A673 (cell line): Measurements from ENCODE around the gene ANKRD44. TPM values are rescaled to one million over a fixed set of nuclear protein-coding genes. Genes with fewer than 3 reads are reported as not detected.
"Not testable (repeated sequence)": the region's sequence is repeated elsewhere in the genome, so short reads cannot be mapped to it uniquely, and the experiment has no call there.

ENCODE experiments used
- BruUV-seq: library from RNA; stranded (reverse); fragments of 400-500 nt; replicated peaks from 2 replicates; lab custom pipeline; 2021; lab: Mats Ljungman, UMichigan
- CTCF ChIA-PET: fragments of 300-600 bp; sonication (Branson Sonifier 250); formaldehyde crosslinking; loops from one replicate; lab custom pipeline; 2022; ENCODE audit warnings: antibody characterized with exemption; lab: Charles Lee
- POLR2A ChIA-PET: fragments of 300-600 bp; sonication (Branson Sonifier 250); formaldehyde crosslinking; loops from one replicate; lab custom pipeline; 2022; ENCODE audit warnings: antibody characterized with exemption; ENCODE audit not compliant: low non-redundant PET; lab: Charles Lee
- DNase-seq: peaks from one replicate; pipeline ENCODE4 v3.0.0-alpha.2; 2015; ENCODE audit warnings: low spot score
- H3K27ac ChIP-seq: fragments of 200-600 bp; sonication (generic); 2 replicates; pipeline ENCODE4 v1.5.1; 2016; ENCODE audit warnings: mixed run types, low read depth, mild to moderate bottlenecking, mixed read lengths, antibody characterized with exemption, low read length; ENCODE audit not compliant: poor library complexity, severe bottlenecking
- H3K27me3 ChIP-seq: fragments of 200-600 bp; sonication (generic); replicated peaks from 2 replicates; pipeline ENCODE4 v1.6.1; 2017; ENCODE audit warnings: mixed run types, low read depth, mild to moderate bottlenecking, mixed read lengths, antibody characterized with exemption, low read length; ENCODE audit not compliant: insufficient read depth, poor library complexity
- H3K36me3 ChIP-seq: fragments of 200-600 bp; sonication (generic); 2 replicates; pipeline ENCODE4 v1.6.1; 2016; ENCODE audit warnings: mixed run types, mild to moderate bottlenecking, mixed read lengths, antibody characterized with exemption, low read length; ENCODE audit not compliant: insufficient read depth, poor library complexity, severe bottlenecking
- H3K4me1 ChIP-seq: fragments of 200-600 bp; sonication (generic); 2 replicates; pipeline ENCODE4 v1.6.1; 2017; ENCODE audit warnings: mixed run types, mild to moderate bottlenecking, mixed read lengths, antibody characterized with exemption, low read length; ENCODE audit not compliant: insufficient read depth, poor library complexity, severe bottlenecking
- H3K4me3 ChIP-seq: fragments of 200-600 bp; sonication (generic); 2 replicates; pipeline ENCODE4 v1.5.1; 2016; ENCODE audit warnings: low read depth, mixed run types, mild to moderate bottlenecking, mixed read lengths, low read length; ENCODE audit not compliant: poor library complexity, severe bottlenecking
- H3K9me3 ChIP-seq: fragments of 200-600 bp; sonication (generic); 2 replicates; pipeline ENCODE4 v1.6.1; 2016; ENCODE audit warnings: mixed run types, low read depth, mild to moderate bottlenecking, mixed read lengths, antibody characterized with exemption, low read length; ENCODE audit not compliant: poor library complexity, severe bottlenecking
- EZH2 ChIP-seq: fragments of 200-600 bp; sonication (generic); IDR thresholded peaks from 2 replicates; pipeline ENCODE4 v1.6.1; 2017; ENCODE audit warnings: borderline replicate concordance, low read depth, mild to moderate bottlenecking, mixed read lengths, antibody characterized with exemption, low read length; ENCODE audit not compliant: poor library complexity, severe bottlenecking
- intact Hi-C: fragments of 100-400 bp; cut with micrococcal nuclease; formaldehyde crosslinking; loops from one replicate; pipeline ENCODE4 v1.10.0; 2022; ENCODE audit not compliant: unreplicated experiment
- total RNA-seq: library from RNA; stranded (reverse); gene quantifications from 2 replicates; pipeline ENCODE4 v1.2.3, GENCODE V29; 2021
- TF ChIP-seq, protein P1 (sequence below): fragments of 300-800, 200-600 bp; sonication (generic); conservative IDR thresholded peaks from 2 replicates; pipeline ENCODE4 v1.5.1; 2017; ENCODE audit warnings: low read depth, mild to moderate bottlenecking, antibody characterized with exemption, low read length, moderate library complexity, mixed read lengths

ANKRD44 gene
- total RNA-seq, 1 experiment from 2014 or later, result 17.0 TPM

DNA sequence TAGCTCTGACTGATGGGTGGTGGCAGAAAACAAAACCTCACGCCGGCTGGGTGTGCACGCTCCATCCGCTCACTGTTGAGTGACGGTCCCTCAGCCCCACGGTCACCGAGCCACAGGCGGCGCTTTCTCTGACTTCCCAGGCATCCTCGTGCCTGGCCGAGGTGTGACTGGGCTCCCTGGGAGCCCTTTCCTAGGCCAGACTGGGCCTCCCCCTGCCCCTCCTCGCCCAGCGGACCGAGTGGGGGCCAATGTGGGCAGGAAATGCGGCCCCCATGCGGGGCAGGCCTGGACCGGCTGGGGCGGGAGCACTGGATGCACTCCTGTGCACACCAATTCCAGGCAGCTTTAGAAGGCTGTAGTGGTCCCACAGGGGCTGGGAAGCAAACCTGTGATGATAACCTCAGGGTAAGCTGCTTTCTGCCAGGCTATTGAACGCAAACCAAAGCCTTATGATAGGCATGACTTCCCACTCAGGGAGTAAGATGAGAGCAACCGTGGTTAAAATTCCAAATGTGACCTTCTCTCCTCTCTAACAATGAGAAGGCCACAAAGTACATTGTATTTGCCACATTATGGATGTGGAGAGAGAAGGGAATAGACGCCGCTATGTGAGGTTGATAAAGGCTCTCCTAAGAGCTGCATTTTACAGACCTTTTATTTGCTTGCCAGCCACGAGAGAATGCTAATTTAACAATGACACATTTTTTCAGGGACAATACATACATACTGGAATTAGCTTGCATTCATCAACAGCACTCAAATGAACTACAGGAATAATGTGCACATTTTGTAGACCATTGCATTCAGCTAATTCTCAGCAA, 300.2 kb downstream of the ANKRD44 start:
- no peak for DNase-seq
- H3K4me3 ChIP-seq, result no peak overlapping the region
- H3K4me1 ChIP-seq, result peaks cover 31% of the 10 kb centered on the region
- intact Hi-C loops, result loop anchor here (5.0 kb wide), 1 partner anchor 83 kb away; the partner anchor contains the start of gene PGAP1
- no TSS peak for BruUV-seq
- H3K36me3 ChIP-seq, result no peaks in the 10 kb centered on the region
- TF ChIP-seq, protein P1, sequence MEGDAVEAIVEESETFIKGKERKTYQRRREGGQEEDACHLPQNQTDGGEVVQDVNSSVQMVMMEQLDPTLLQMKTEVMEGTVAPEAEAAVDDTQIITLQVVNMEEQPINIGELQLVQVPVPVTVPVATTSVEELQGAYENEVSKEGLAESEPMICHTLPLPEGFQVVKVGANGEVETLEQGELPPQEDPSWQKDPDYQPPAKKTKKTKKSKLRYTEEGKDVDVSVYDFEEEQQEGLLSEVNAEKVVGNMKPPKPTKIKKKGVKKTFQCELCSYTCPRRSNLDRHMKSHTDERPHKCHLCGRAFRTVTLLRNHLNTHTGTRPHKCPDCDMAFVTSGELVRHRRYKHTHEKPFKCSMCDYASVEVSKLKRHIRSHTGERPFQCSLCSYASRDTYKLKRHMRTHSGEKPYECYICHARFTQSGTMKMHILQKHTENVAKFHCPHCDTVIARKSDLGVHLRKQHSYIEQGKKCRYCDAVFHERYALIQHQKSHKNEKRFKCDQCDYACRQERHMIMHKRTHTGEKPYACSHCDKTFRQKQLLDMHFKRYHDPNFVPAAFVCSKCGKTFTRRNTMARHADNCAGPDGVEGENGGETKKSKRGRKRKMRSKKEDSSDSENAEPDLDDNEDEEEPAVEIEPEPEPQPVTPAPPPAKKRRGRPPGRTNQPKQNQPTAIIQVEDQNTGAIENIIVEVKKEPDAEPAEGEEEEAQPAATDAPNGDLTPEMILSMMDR, result no peak
- no peak for TF ChIP-seq EZH2
- H3K27me3 ChIP-seq, result no peaks in the 10 kb centered on the region
- ChIA-PET POLR2A (no interaction called here), CTCF (no interaction called here)
- no peak overlapping the region for H3K27ac ChIP-seq
- H3K9me3 ChIP-seq, result no peaks in the 10 kb centered on the region

DNA sequence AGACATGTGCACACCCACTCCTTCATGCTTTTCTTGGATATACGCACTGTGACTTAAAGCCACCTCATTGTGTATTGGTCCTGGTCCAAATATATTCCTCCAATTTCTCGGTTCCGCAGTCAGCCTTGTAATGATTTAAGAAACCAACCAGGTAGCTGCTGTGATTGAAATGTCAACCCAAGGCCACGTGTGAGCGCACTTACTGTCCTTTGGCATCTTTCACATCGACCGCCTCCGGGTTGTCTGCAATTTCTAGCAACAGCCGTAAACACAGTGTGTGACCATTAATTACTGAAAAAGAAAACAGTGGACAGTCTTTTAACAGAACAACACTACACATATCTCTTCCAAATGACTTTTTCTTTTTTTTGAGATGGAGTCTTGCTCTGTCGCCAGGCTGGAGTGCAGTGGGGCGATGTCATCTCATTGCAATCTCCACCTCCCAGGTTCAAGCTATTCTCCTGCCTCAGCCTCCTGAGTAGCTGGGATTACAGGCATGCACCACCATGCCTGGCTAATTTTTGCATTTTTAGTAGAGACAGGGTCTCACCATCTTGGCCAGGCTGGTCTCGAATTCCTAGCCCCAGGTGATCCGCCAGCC, 301.7 kb downstream of the ANKRD44 start:
- H3K4me1 ChIP-seq, result peaks cover 31% of the 10 kb centered on the region
- H3K4me3 ChIP-seq, POLR2A ChIA-PET, DNase-seq, H3K27me3 ChIP-seq, H3K9me3 ChIP-seq, H3K36me3 ChIP-seq, intact Hi-C loops, H3K27ac ChIP-seq, CTCF ChIA-PET, BruUV-seq: not testable (repeated sequence)

DNA sequence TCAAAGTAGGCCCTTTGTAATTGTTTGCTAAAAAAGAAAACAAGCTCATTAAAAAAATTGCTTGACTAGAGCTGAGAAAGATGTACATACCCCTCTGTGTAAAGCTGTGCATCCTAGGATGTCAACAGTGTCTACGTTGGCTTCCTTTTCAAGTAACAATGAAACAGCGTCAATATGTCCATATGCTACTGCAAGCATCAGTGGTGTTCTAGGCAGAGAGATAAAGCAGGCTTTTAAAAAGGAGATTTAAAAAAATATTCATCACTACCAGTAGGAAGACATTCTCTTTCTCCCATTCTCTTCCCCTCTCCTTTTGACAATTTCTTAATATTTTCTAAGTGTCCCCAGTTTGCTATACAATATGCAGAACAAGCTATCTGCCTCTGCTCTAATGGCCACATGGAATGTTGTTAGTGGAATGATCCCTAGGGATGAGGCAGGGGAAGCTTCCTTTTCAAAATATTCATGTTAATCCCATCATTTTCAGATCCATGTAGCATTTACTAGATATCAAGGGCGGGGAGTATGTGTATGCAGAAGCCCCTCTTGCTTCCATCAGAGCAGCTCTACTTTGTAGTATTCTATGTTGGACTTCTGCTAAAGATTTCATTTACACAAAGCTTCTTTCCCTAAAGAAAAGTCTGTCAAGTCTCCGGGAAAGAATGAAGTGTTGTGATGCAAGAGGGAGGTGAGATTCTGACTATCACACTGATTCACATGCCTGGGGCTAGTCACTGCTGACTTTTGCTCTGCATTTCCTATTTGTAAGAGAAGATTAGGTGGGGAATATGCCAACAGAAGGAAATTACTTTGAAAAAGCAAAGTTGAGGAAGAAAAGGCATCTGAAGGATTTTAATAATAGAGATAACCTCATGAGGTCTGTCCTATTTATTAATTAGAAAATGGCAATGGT, 302.6 kb downstream of the ANKRD44 start:
- Histone ChIP-seq H3K4me3 (no peak overlapping the region), H3K27ac (no peak overlapping the region), H3K9me3 (no peaks in the 10 kb centered on the region), H3K36me3 (no peaks in the 10 kb centered on the region), H3K27me3 (no peaks in the 10 kb centered on the region), H3K4me1 (peaks cover 31% of the 10 kb centered on the region)
- intact Hi-C loops, result no loop called here
- ChIA-PET POLR2A (interaction anchor here (0.8 kb wide), 1 partner anchor 39 kb away, joined by 3 read pairs; no protein-coding TSS in a partner anchor), CTCF (interaction anchor here (0.5 kb wide), 1 partner anchor 370 kb away, joined by 3 read pairs; no protein-coding TSS in a partner anchor)
- BruUV-seq, result no TSS peak
- no peak for DNase-seq
- TF ChIP-seq, protein P1, result no peak
- no peak for TF ChIP-seq EZH2
